Measurements from ENCODE around the gene GRK5.

DNA sequence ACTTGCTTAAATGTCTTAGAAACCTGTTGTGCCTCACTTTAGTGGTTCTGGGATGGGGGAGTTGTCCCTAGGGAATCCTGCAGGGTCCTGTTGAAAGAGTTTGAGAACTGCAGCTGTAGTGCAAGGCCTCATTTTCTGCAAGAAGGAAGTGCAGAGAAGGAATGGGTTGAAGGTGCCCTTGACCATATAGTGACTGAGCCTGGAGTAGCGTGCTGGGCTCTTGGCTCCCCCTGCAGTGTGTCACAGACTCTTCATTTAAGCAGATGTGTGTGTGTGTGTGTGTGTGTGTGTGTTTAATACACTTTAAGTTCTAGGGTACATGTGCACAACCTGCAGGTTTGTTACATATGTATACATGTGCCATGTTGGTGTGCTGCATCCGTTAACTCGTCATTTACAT lies 92.2 kb downstream of the GRK5 start:
- no peak for TF ChIP-seq POLR2AphosphoS5 (IDR thresholded peaks at IDR 0.05)
- TF ChIP-seq, protein P1, sequence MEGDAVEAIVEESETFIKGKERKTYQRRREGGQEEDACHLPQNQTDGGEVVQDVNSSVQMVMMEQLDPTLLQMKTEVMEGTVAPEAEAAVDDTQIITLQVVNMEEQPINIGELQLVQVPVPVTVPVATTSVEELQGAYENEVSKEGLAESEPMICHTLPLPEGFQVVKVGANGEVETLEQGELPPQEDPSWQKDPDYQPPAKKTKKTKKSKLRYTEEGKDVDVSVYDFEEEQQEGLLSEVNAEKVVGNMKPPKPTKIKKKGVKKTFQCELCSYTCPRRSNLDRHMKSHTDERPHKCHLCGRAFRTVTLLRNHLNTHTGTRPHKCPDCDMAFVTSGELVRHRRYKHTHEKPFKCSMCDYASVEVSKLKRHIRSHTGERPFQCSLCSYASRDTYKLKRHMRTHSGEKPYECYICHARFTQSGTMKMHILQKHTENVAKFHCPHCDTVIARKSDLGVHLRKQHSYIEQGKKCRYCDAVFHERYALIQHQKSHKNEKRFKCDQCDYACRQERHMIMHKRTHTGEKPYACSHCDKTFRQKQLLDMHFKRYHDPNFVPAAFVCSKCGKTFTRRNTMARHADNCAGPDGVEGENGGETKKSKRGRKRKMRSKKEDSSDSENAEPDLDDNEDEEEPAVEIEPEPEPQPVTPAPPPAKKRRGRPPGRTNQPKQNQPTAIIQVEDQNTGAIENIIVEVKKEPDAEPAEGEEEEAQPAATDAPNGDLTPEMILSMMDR (IDR thresholded peaks at IDR 0.05), result no peak

Measured in prostate gland (tissue), 2 donors.